B cell (primary cell): ENCODE data around the gene TSPAN17. TPM values are rescaled to one million over a fixed set of nuclear protein-coding genes. Genes with fewer than 3 reads are reported as not detected.

ENCODE experiments used
- ATAC-seq: fragments of 200-7000 bp; cut with Tn5 transposase; one replicate; pipeline ENCODE4 v1.10.0; 2021; ENCODE audit warnings: low read depth, mild to moderate bottlenecking, moderate number of reproducible peaks, moderate library complexity
- CTCF ChIA-PET: fragments of 350-600 bp; sonication (Branson Sonifier 250); formaldehyde crosslinking; loops from one replicate; lab custom pipeline; 2021; ENCODE audit warnings: antibody characterized with exemption, inconsistent platforms; lab: Charles Lee
- POLR2A ChIA-PET: fragments of 350-600 bp; sonication (Branson Sonifier 250); formaldehyde crosslinking; loops from one replicate; lab custom pipeline; 2021; ENCODE audit warnings: antibody characterized with exemption; lab: Charles Lee
- DNase-seq: peaks from one replicate; pipeline ENCODE4 v3.0.0; 2013
- H2AFZ ChIP-seq: 2 replicates; pipeline ENCODE4 v1.6.1; 2012; ENCODE audit warnings: mild to moderate bottlenecking, low read depth, low read length; ENCODE audit not compliant: insufficient read depth, poor library complexity, severe bottlenecking
- H3K27ac ChIP-seq, 2 donors: 1 replicate in 1 of 2; 2 replicates in 1 of 2; pipeline ENCODE4 v1.5.1; 2012 to 2013; ENCODE audit warnings: low read length in 2 of 2, mild to moderate bottlenecking in 2 of 2, moderate library complexity in 1 of 2
- H3K27me3 ChIP-seq, 4 experiments: fragments of 200-600 bp in 1 of 4; sonication (generic) in 1 of 4; replicated peaks in 1 of 4; 1 replicate in 2 of 4; 2 replicates in 2 of 4; pipeline versions ENCODE4 v1.6.1 to v1.7.0; 2013 to 2016; ENCODE audit warnings: low read length in 3 of 4, mild to moderate bottlenecking in 2 of 4, mixed read lengths in 1 of 4, moderate library complexity in 1 of 4; ENCODE audit not compliant: insufficient read depth in 4 of 4, control insufficient read depth in 3 of 4; ENCODE audit errors: control extremely low read depth in 1 of 4
- H3K36me3 ChIP-seq, 2 experiments: replicated peaks in 1 of 2; 1 replicate in 1 of 2; 2 replicates in 1 of 2; pipeline versions ENCODE4 v1.6.1 to v1.7.1; 2013; ENCODE audit warnings: low read length in 1 of 2; ENCODE audit not compliant: insufficient read depth in 2 of 2, control insufficient read depth in 1 of 2; ENCODE audit errors: control extremely low read depth in 1 of 2, extremely low read depth in 1 of 2
- H3K4me1 ChIP-seq, 2 donors: fragments of 200-600 bp in 1 of 2; sonication (generic) in 1 of 2; 1 replicate in 1 of 2; 2 replicates in 1 of 2; pipeline versions ENCODE4 v1.5.1 to v1.6.1; 2013 to 2017; ENCODE audit warnings: low read length in 2 of 2; ENCODE audit not compliant: control insufficient read depth in 2 of 2, insufficient read depth in 2 of 2
- H3K4me2 ChIP-seq: replicated peaks from 2 replicates; pipeline ENCODE3; 2012; ENCODE audit warnings: mild to moderate bottlenecking, low read depth, low read length; ENCODE audit not compliant: poor library complexity, severe bottlenecking
- H3K4me3 ChIP-seq, 5 experiments: fragments of 200-600 bp in 1 of 5; sonication (generic) in 1 of 5; 1 replicate in 3 of 5; 2 replicates in 2 of 5; pipeline versions ENCODE4 v1.5.1 to v1.7.0; 2011 to 2016; ENCODE audit warnings: low read length in 4 of 5, mild to moderate bottlenecking in 4 of 5, low read depth in 2 of 5, control low read depth in 1 of 5, moderate library complexity in 1 of 5; ENCODE audit not compliant: insufficient read depth in 1 of 5; ENCODE audit errors: control extremely low read depth in 1 of 5, extremely low read depth in 1 of 5
- H3K79me2 ChIP-seq: fragments of 200-600 bp; sonication (generic); one replicate; pipeline ENCODE4 v1.6.0; 2016; ENCODE audit warnings: low read length; ENCODE audit not compliant: control insufficient read depth, insufficient read depth
- H3K9ac ChIP-seq: fragments of 200-600 bp; sonication (generic); 2 replicates; pipeline ENCODE4 v1.6.1; 2017; ENCODE audit warnings: mild to moderate bottlenecking, low read length, moderate library complexity
- H3K9me3 ChIP-seq, 3 donors: one replicate each; pipeline versions ENCODE4 v1.6.1 to v1.7.1; 2013; ENCODE audit warnings: low read length in 2 of 3; ENCODE audit not compliant: control insufficient read depth in 2 of 3, insufficient read depth in 1 of 3; ENCODE audit errors: control extremely low read depth in 1 of 3
- H4K20me1 ChIP-seq: 2 replicates; pipeline ENCODE4 v1.6.0; 2012; ENCODE audit warnings: mild to moderate bottlenecking, low read length; ENCODE audit not compliant: insufficient read depth, control insufficient read depth, poor library complexity, severe bottlenecking
- H3K27ac Mint-ChIP-seq: one replicate; pipeline ENCODE4 v1.8.0; 2021; ENCODE audit warnings: mixed read lengths
- H3K27me3 Mint-ChIP-seq: one replicate; pipeline ENCODE4 v1.8.0; 2021; ENCODE audit warnings: mixed read lengths
- H3K4me1 Mint-ChIP-seq: one replicate; pipeline ENCODE4 v1.8.0; 2021; ENCODE audit warnings: mixed read lengths
- H3K4me3 Mint-ChIP-seq: one replicate; pipeline ENCODE4 v1.8.0; 2021; ENCODE audit warnings: mixed read lengths
- H3K9me3 Mint-ChIP-seq: one replicate; pipeline ENCODE4 v1.8.0; 2022; ENCODE audit warnings: mixed read lengths; ENCODE audit not compliant: insufficient read depth
- CTCF ChIP-seq: fragments of 200-600 bp; IDR thresholded peaks from one replicate; pipeline ENCODE4 v1.8.0; 2022; ENCODE audit warnings: antibody characterized with exemption, mild to moderate bottlenecking
- EZH2 ChIP-seq: IDR thresholded peaks from 2 replicates; pipeline ENCODE4 v1.6.1; 2012; ENCODE audit warnings: borderline replicate concordance, low read depth, mild to moderate bottlenecking, moderate library complexity, low read length; ENCODE audit not compliant: insufficient read depth, poor library complexity, severe bottlenecking
- WGBS: methylation state at CpG from one replicate; pipeline ENCODE4 v1.1.5; 2013; ENCODE audit warnings: missing lambda C conversion rate; ENCODE audit not compliant: insufficient coverage; 5-methylcytosine and 5-hydroxymethylcytosine counted together
- intact Hi-C: fragments of 100-400 bp; cut with micrococcal nuclease; formaldehyde crosslinking; loops from one replicate; pipeline ENCODE4 v1.10.0; 2022
- polyA plus RNA-seq: library from polyadenylated mRNA; depleted of rRNA; stranded (reverse); fragments of >200 nt; gene quantifications from 2 replicates; pipeline ENCODE4 v1.2.3, GENCODE V29; 2012
- total RNA-seq, 2 donors: library from RNA; stranded (reverse); fragments of 120-200 nt in 1 of 2; gene quantifications; 1 replicate in 1 of 2; 2 replicates in 1 of 2; pipeline versions ENCODE4 v1.2.3 to v1.2.4, GENCODE V29; 2013 to 2022

Gene TSPAN17
- total and polyA plus RNA-seq, 2 donors (not counting 1 experiment from before 2014, with no cell fraction given), result 20.5 to 21.0 TPM

GRCh38 chr5:176692839-176693476, 45.7 kb downstream of the TSPAN17 start:
- no peaks in the 10 kb centered on the region for H3K9me3 Mint-ChIP-seq
- DNase-seq (no peak), ATAC-seq (no peak)
- H4K20me1 ChIP-seq, result no peaks in the 10 kb centered on the region
- peaks cover 0 to 15% (median 0%) of the 10 kb centered on the region in 3 donors for H3K9me3 ChIP-seq
- intact Hi-C loops, result no loop called here
- no peak overlapping the region for H2AFZ ChIP-seq
- no peaks in the 10 kb centered on the region for H3K79me2 ChIP-seq
- H3K27ac ChIP-seq, result no peak overlapping the region
- H3K27me3 ChIP-seq, result peaks cover 0 to 48% (median 3%) of the 10 kb centered on the region in 4 experiments
- no peaks in the 10 kb centered on the region for H3K36me3 ChIP-seq
- CTCF ChIA-PET, result interaction anchor here (1.9 kb wide), 1 partner anchor 32 kb away, joined by 6 read pairs; no protein-coding TSS in a partner anchor
- WGBS, result 24% methylated on average over 12 of the region's 13 CpGs
- H3K4me2 ChIP-seq, result no peak overlapping the region
- no peak overlapping the region for H3K4me3 Mint-ChIP-seq
- H3K4me3 ChIP-seq, result no peak overlapping the region
- H3K4me1 Mint-ChIP-seq, result no peaks in the 10 kb centered on the region
- H3K4me1 ChIP-seq, result no peaks in the 10 kb centered on the region
- TF ChIP-seq CTCF (no peak), EZH2 (no peak)
- H3K9ac ChIP-seq, result no peak overlapping the region
- H3K27ac Mint-ChIP-seq, result no peak overlapping the region
- POLR2A ChIA-PET, result no interaction called here
- peaks cover 71% of the 10 kb centered on the region for H3K27me3 Mint-ChIP-seq

- H3K27ac Mint-ChIP-seq, result no peak overlapping the region
- ATAC-seq, result no peak
- H2AFZ ChIP-seq, result no peak overlapping the region
Measured at GRCh38 chr5:176693477-176693851, 46.2 kb downstream of the TSPAN17 start.

More at GRCh38 chr5:176693477-176693851, 46.2 kb downstream of the TSPAN17 start:
- no peak overlapping the region for H3K9ac ChIP-seq
- no peak for DNase-seq
- ChIA-PET POLR2A (no interaction called here), CTCF (interaction anchor here (1.9 kb wide), 1 partner anchor 33 kb away, joined by 6 read pairs; no protein-coding TSS in a partner anchor)
- 56% methylated on average over 11 of the region's 13 CpGs for WGBS
- H3K27me3 ChIP-seq, result peaks cover 0 to 53% (median 3%) of the 10 kb centered on the region in 4 experiments
- H3K4me3 Mint-ChIP-seq, result no peak overlapping the region
- H3K9me3 Mint-ChIP-seq, result no peaks in the 10 kb centered on the region
- H4K20me1 ChIP-seq, result no peaks in the 10 kb centered on the region
- H3K4me3 ChIP-seq, result no peak overlapping the region
- no peak overlapping the region for H3K4me2 ChIP-seq
- H3K27ac ChIP-seq, result no peak overlapping the region
- no peaks in the 10 kb centered on the region for H3K4me1 Mint-ChIP-seq
- H3K79me2 ChIP-seq, result no peaks in the 10 kb centered on the region
- no peaks in the 10 kb centered on the region for H3K4me1 ChIP-seq
- TF ChIP-seq EZH2 (no peak), CTCF (no peak)
- H3K36me3 ChIP-seq, result no peaks in the 10 kb centered on the region
- H3K27me3 Mint-ChIP-seq, result peaks cover 75% of the 10 kb centered on the region
- peaks cover 0 to 10% (median 0%) of the 10 kb centered on the region in 3 donors for H3K9me3 ChIP-seq
- intact Hi-C loops, result no loop called here
